Smooth muscle cell (in vitro differentiated cells): ENCODE measurements around the gene NID1. TPM values are rescaled to one million over a fixed set of nuclear protein-coding genes. Genes with fewer than 3 reads are reported as not detected.
"Not testable (repeated sequence)": the region's sequence is repeated elsewhere in the genome, so short reads cannot be mapped to it uniquely, and the experiment has no call there.

ENCODE experiments used
- DNase-seq: peaks from one replicate; lab custom pipeline; 2025; ENCODE audit not compliant: unreplicated experiment; lab: John Stamatoyannopoulos, UW
- H2AFZ ChIP-seq: fragments of 200-600 bp; sonication (generic); 2 replicates; pipeline ENCODE4 v1.6.0; 2016; ENCODE audit warnings: antibody characterized with exemption, low read depth, mild to moderate bottlenecking
- H3F3A ChIP-seq: fragments of 200-600 bp; sonication (generic); 2 replicates; pipeline ENCODE4 v1.6.0; 2017; ENCODE audit warnings: antibody characterized with exemption, low read depth
- H3K27ac ChIP-seq: fragments of 200-600 bp; sonication (generic); 2 replicates; pipeline ENCODE4 v1.5.1; 2016; ENCODE audit warnings: low read depth, mild to moderate bottlenecking
- H3K27me3 ChIP-seq: fragments of 200-600 bp; sonication (generic); 2 replicates; pipeline ENCODE4 v1.6.1; 2016; ENCODE audit warnings: low read depth, mild to moderate bottlenecking
- H3K36me3 ChIP-seq: fragments of 200-600 bp; sonication (generic); 2 replicates; pipeline ENCODE4 v1.5.1; 2016; ENCODE audit warnings: low read depth
- H3K4me1 ChIP-seq: fragments of 200-600 bp; sonication (generic); 2 replicates; pipeline ENCODE4 v1.5.1; 2016; ENCODE audit warnings: low read depth
- H3K4me2 ChIP-seq: fragments of 200-600 bp; sonication (generic); 2 replicates; pipeline ENCODE4 v1.6.0; 2016; ENCODE audit warnings: mild to moderate bottlenecking
- H3K4me3 ChIP-seq: fragments of 200-600 bp; sonication (generic); 2 replicates; pipeline ENCODE4 v1.5.1; 2016; ENCODE audit warnings: mild to moderate bottlenecking
- H3K79me2 ChIP-seq: fragments of 200-600 bp; sonication (generic); 2 replicates; pipeline ENCODE4 v1.6.0; 2016; ENCODE audit warnings: low read depth, mild to moderate bottlenecking
- H3K9ac ChIP-seq: fragments of 200-600 bp; sonication (generic); 2 replicates; pipeline ENCODE4 v1.6.0; 2016; ENCODE audit warnings: low read depth
- H3K9me3 ChIP-seq: fragments of 200-600 bp; sonication (generic); replicated peaks from 2 replicates; pipeline ENCODE4 v1.5.1; 2016; ENCODE audit warnings: low read depth
- H4K20me1 ChIP-seq: fragments of 200-600 bp; sonication (generic); 2 replicates; pipeline ENCODE4 v1.6.0; 2016; ENCODE audit warnings: low read depth
- CTCF ChIP-seq: fragments of 200-600 bp; sonication (generic); IDR thresholded peaks from 2 replicates; pipeline ENCODE4 v1.5.1; 2017; ENCODE audit warnings: borderline replicate concordance, mild to moderate bottlenecking, antibody characterized with exemption; ENCODE audit not compliant: insufficient read depth, poor library complexity, severe bottlenecking
- WGBS: methylation state at CpG from one replicate; pipeline ENCODE4 v1.1.7; 2016; ENCODE audit warnings: low lambda C conversion rate; 5-methylcytosine and 5-hydroxymethylcytosine counted together
- polyA plus RNA-seq: library from polyadenylated mRNA; unstranded; fragments of >200 nt; fragmentation: Nextera tagmentation; extraction: Ambion mirVana; gene quantifications from 2 replicates; pipeline ENCODE4 v1.2.1, GENCODE V29; 2016
- total RNA-seq: library from RNA; depleted of rRNA; stranded (reverse); fragments of >200 nt; gene quantifications from 2 replicates; pipeline ENCODE4 v1.2.3, GENCODE V29; 2014

Gene NID1
- total and polyA plus RNA-seq, 2 experiments from 2014 or later: 52.9 to 74.1 TPM

GRCh38 chr1:236079703-236080102 is 14.8 kb upstream of the NID1 start:
- Histone ChIP-seq H2AFZ (no peak overlapping the region), H3K4me3 (no peak overlapping the region), H4K20me1 (no peaks in the 10 kb centered on the region), H3K9me3 (no peaks in the 10 kb centered on the region), H3K4me2 (no peak overlapping the region), H3K4me1 (no peaks in the 10 kb centered on the region), H3K9ac (no peak overlapping the region), H3K27ac (no peak overlapping the region), H3K79me2 (no peaks in the 10 kb centered on the region), H3F3A (no peaks in the 10 kb centered on the region), H3K36me3 (no peaks in the 10 kb centered on the region), H3K27me3 (no peaks in the 10 kb centered on the region)
- no peak for TF ChIP-seq CTCF
- WGBS: 96% methylated on average over 5 of the region's 5 CpGs
- no peak for DNase-seq

GRCh38 chr1:236078993-236079392 is 14.1 kb upstream of the NID1 start:
- no peak overlapping the region for H3K27ac ChIP-seq
- DNase-seq: no peak
- H3K79me2 ChIP-seq: no peaks in the 10 kb centered on the region
- TF ChIP-seq CTCF: no peak
- H3K4me1 ChIP-seq: no peaks in the 10 kb centered on the region
- no peak overlapping the region for H3K9ac ChIP-seq
- no peaks in the 10 kb centered on the region for H3F3A ChIP-seq
- H3K9me3 ChIP-seq: no peaks in the 10 kb centered on the region
- H3K4me3 ChIP-seq: no peak overlapping the region
- no peaks in the 10 kb centered on the region for H3K36me3 ChIP-seq
- 85% methylated on average over 2 of the region's 2 CpGs for WGBS
- H4K20me1 ChIP-seq: no peaks in the 10 kb centered on the region
- no peaks in the 10 kb centered on the region for H3K27me3 ChIP-seq
- H2AFZ ChIP-seq: no peak overlapping the region
- no peak overlapping the region for H3K4me2 ChIP-seq

GRCh38 chr1:236078077-236078476 is 13.2 kb upstream of the NID1 start:
- H3K27ac ChIP-seq, H3K4me2 ChIP-seq, H3F3A ChIP-seq, H3K9ac ChIP-seq, H3K27me3 ChIP-seq, H3K4me3 ChIP-seq, H2AFZ ChIP-seq, H3K9me3 ChIP-seq, H4K20me1 ChIP-seq, H3K79me2 ChIP-seq, H3K36me3 ChIP-seq, DNase-seq, H3K4me1 ChIP-seq: not testable (repeated sequence)
- 97% methylated on average over 4 of the region's 4 CpGs for WGBS

GRCh38 chr1:236075848-236076247 is 11.0 kb upstream of the NID1 start:
- 94% methylated on average over 4 of the region's 4 CpGs for WGBS
- Histone ChIP-seq H3K27ac (no peak overlapping the region), H2AFZ (no peak overlapping the region), H3K4me1 (no peaks in the 10 kb centered on the region), H3K79me2 (no peaks in the 10 kb centered on the region), H3K36me3 (no peaks in the 10 kb centered on the region), H3K27me3 (no peaks in the 10 kb centered on the region), H3K4me3 (no peak overlapping the region), H3F3A (no peaks in the 10 kb centered on the region), H4K20me1 (no peaks in the 10 kb centered on the region), H3K9me3 (no peaks in the 10 kb centered on the region), H3K9ac (no peak overlapping the region), H3K4me2 (no peak overlapping the region)
- TF ChIP-seq CTCF: no peak
- no peak for DNase-seq
